ENCODE measurements around the gene PLBD1. TPM values are rescaled to one million over a fixed set of nuclear protein-coding genes. Genes with fewer than 3 reads are reported as not detected.

The PLBD1 gene
- polyA plus RNA-seq, 1 of the 3 experiments (the other 2 are of a cell fraction): 0.10 TPM

GRCh38 chr12:14545144-14546124 is 22.2 kb downstream of the PLBD1 start:
- H4K20me1 ChIP-seq (ENCODE audit: insufficient read depth): no peaks in the 10 kb centered on the region
- H2AFZ ChIP-seq (ENCODE audit: low read depth): no peak overlapping the region
- 34% methylated on average over 7 of the region's 7 CpGs for WGBS (ENCODE audit: low lambda C conversion rate)
- ChIA-PET CTCF (interaction anchor here (0.6 kb wide), 1 partner anchor 1724 kb away, joined by 4 read pairs; no protein-coding TSS in a partner anchor), POLR2A (no interaction called here)
- no peaks in the 10 kb centered on the region for H3F3A ChIP-seq (replicated peaks; ENCODE audit: insufficient read depth)
- H3K4me1 ChIP-seq (ENCODE audit: control insufficient read depth in 1 of 2, insufficient read depth in 2 of 2, low read depth in 1 of 2, low read length in 1 of 2): no peaks in the 10 kb centered on the region
- H3K9ac ChIP-seq: no peak overlapping the region
- H3K4me2 ChIP-seq: no peak overlapping the region
- no peak overlapping the region for H3K4me3 ChIP-seq (ENCODE audit: low read depth in 2 of 2, low read length in 1 of 2)
- no peaks in the 10 kb centered on the region for H3K79me2 ChIP-seq (ENCODE audit: insufficient read depth)
- no peaks in the 10 kb centered on the region for H3K9me2 ChIP-seq
- H3K27me3 ChIP-seq (ENCODE audit: insufficient read depth): no peaks in the 10 kb centered on the region
- TF ChIP-seq USF2 (IDR thresholded peaks at IDR 0.05; ENCODE audit: borderline replicate concordance, low read depth, low read length) (no peak), SIN3A (IDR thresholded peaks at IDR 0.05; ENCODE audit: borderline replicate concordance, low read depth, low read length) (no peak), TAF1 (IDR thresholded peaks at IDR 0.05; ENCODE audit: borderline replicate concordance, low read depth, low read length) (no peak), JUND (IDR thresholded peaks at IDR 0.05) (no peak), NRF1 (IDR thresholded peaks at IDR 0.05; ENCODE audit: low read depth, low read length) (no peak), MXI1 (IDR thresholded peaks at IDR 0.05; ENCODE audit: low read depth, low read length) (no peak), FOXM1 (IDR thresholded peaks at IDR 0.05; ENCODE audit: low read depth) (no peak), GATA2 (CRISPR knock-in tag; IDR thresholded peaks at IDR 0.05) (no peak), SMC3 (IDR thresholded peaks at IDR 0.05; ENCODE audit: low read depth, low read length) (no peak), CHD2 (IDR thresholded peaks at IDR 0.05; ENCODE audit: low read length, partially characterized antibody) (no peak), YY1 (IDR thresholded peaks at IDR 0.05; ENCODE audit: low read depth) (no peak), FOSL2 (IDR thresholded peaks at IDR 0.05; ENCODE audit: borderline replicate concordance, low read depth) (no peak), NFIC (IDR thresholded peaks at IDR 0.05; ENCODE audit: borderline replicate concordance) (no peak), EZH2phosphoT487 (IDR thresholded peaks at IDR 0.05; ENCODE audit: borderline replicate concordance, low read depth) (no peak), IRF3 (IDR thresholded peaks at IDR 0.05; ENCODE audit: low read depth, low read length) (no peak)
- TF ChIP-seq, protein P1, sequence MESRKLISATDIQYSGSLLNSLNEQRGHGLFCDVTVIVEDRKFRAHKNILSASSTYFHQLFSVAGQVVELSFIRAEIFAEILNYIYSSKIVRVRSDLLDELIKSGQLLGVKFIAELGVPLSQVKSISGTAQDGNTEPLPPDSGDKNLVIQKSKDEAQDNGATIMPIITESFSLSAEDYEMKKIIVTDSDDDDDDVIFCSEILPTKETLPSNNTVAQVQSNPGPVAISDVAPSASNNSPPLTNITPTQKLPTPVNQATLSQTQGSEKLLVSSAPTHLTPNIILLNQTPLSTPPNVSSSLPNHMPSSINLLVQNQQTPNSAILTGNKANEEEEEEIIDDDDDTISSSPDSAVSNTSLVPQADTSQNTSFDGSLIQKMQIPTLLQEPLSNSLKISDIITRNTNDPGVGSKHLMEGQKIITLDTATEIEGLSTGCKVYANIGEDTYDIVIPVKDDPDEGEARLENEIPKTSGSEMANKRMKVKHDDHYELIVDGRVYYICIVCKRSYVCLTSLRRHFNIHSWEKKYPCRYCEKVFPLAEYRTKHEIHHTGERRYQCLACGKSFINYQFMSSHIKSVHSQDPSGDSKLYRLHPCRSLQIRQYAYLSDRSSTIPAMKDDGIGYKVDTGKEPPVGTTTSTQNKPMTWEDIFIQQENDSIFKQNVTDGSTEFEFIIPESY (IDR thresholded peaks at IDR 0.05; ENCODE audit: borderline replicate concordance, low read depth): no peak
- TF ChIP-seq, protein P2, sequence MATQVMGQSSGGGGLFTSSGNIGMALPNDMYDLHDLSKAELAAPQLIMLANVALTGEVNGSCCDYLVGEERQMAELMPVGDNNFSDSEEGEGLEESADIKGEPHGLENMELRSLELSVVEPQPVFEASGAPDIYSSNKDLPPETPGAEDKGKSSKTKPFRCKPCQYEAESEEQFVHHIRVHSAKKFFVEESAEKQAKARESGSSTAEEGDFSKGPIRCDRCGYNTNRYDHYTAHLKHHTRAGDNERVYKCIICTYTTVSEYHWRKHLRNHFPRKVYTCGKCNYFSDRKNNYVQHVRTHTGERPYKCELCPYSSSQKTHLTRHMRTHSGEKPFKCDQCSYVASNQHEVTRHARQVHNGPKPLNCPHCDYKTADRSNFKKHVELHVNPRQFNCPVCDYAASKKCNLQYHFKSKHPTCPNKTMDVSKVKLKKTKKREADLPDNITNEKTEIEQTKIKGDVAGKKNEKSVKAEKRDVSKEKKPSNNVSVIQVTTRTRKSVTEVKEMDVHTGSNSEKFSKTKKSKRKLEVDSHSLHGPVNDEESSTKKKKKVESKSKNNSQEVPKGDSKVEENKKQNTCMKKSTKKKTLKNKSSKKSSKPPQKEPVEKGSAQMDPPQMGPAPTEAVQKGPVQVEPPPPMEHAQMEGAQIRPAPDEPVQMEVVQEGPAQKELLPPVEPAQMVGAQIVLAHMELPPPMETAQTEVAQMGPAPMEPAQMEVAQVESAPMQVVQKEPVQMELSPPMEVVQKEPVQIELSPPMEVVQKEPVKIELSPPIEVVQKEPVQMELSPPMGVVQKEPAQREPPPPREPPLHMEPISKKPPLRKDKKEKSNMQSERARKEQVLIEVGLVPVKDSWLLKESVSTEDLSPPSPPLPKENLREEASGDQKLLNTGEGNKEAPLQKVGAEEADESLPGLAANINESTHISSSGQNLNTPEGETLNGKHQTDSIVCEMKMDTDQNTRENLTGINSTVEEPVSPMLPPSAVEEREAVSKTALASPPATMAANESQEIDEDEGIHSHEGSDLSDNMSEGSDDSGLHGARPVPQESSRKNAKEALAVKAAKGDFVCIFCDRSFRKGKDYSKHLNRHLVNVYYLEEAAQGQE (IDR thresholded peaks at IDR 0.05; ENCODE audit: low read depth, low read length): no peak
- TF ChIP-seq, protein P3, sequence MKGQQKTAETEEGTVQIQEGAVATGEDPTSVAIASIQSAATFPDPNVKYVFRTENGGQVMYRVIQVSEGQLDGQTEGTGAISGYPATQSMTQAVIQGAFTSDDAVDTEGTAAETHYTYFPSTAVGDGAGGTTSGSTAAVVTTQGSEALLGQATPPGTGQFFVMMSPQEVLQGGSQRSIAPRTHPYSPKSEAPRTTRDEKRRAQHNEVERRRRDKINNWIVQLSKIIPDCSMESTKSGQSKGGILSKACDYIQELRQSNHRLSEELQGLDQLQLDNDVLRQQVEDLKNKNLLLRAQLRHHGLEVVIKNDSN (IDR thresholded peaks at IDR 0.05; ENCODE audit: borderline replicate concordance, low read depth): no peak
- TF ChIP-seq, protein P4, sequence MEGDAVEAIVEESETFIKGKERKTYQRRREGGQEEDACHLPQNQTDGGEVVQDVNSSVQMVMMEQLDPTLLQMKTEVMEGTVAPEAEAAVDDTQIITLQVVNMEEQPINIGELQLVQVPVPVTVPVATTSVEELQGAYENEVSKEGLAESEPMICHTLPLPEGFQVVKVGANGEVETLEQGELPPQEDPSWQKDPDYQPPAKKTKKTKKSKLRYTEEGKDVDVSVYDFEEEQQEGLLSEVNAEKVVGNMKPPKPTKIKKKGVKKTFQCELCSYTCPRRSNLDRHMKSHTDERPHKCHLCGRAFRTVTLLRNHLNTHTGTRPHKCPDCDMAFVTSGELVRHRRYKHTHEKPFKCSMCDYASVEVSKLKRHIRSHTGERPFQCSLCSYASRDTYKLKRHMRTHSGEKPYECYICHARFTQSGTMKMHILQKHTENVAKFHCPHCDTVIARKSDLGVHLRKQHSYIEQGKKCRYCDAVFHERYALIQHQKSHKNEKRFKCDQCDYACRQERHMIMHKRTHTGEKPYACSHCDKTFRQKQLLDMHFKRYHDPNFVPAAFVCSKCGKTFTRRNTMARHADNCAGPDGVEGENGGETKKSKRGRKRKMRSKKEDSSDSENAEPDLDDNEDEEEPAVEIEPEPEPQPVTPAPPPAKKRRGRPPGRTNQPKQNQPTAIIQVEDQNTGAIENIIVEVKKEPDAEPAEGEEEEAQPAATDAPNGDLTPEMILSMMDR (IDR thresholded peaks at IDR 0.05): no peak
- H3K27ac ChIP-seq (ENCODE audit: low read depth in 2 of 2, low read length in 1 of 2): no peak overlapping the region
- no peaks in the 10 kb centered on the region for H3K9me3 ChIP-seq
- no peak for DNase-seq
- H3K36me3 ChIP-seq (replicated peaks in 1 of 2; ENCODE audit: control insufficient read depth in 1 of 2, insufficient read depth in 2 of 2, low read length in 1 of 2): no peaks in the 10 kb centered on the region

Data from SK-N-SH (cell line).